Motor neuron (in vitro differentiated cells): ENCODE measurements around the gene SUN1. TPM values are rescaled to one million over a fixed set of nuclear protein-coding genes. Genes with fewer than 3 reads are reported as not detected.

Experiments used
- ATAC-seq, 8 experiments: fragments of 200-7000 bp; cut with Tn5 transposase; replicated peaks in 6 of 8; 2 replicates each; pipeline ENCODE4 v1.8.0; 2021; ENCODE audit warnings: mild to moderate bottlenecking in 8 of 8, moderate library complexity in 8 of 8
- H3K27ac ChIP-seq, 2 donors: fragments of 250-450 bp; sonication (Bioruptor Pico); 2 replicates each; pipeline ENCODE4 v1.9.0; 2021; ENCODE audit warnings: antibody characterized with exemption in 2 of 2, mild to moderate bottlenecking in 2 of 2, moderate library complexity in 1 of 2
- H3K4me1 ChIP-seq, 2 donors: fragments of 250-450 bp; sonication (Bioruptor Pico); replicated peaks in 1 of 2; 2 replicates each; pipeline ENCODE4 v1.6.1; 2021; ENCODE audit warnings: antibody characterized with exemption in 2 of 2, mild to moderate bottlenecking in 2 of 2, moderate library complexity in 1 of 2
- H3K4me3 ChIP-seq, 5 donors: fragments of 250-450 bp; sonication (Bioruptor Pico); 2 replicates each; pipeline ENCODE4 v1.9.0; 2021; ENCODE audit warnings: antibody characterized with exemption in 5 of 5, mild to moderate bottlenecking in 5 of 5, moderate library complexity in 4 of 5
- WGBS, 10 experiments: fragments of 450-650 bp; shearing (Covaris generic); methylation state at CpG; one replicate each; pipeline ENCODE4 v1.0.0; 2022; 5-methylcytosine and 5-hydroxymethylcytosine counted together
- in situ Hi-C, 9 experiments: fragments of 400-800 bp; cut with MboI; loops; one replicate each; pipeline ENCODE4 v1.15.0; 2021; ENCODE audit warnings: low sequenced_read_pairs in 9 of 9, low pct_unique_long_range_greater_than_20kb in 2 of 9; ENCODE audit not compliant: unreplicated experiment in 9 of 9
- total RNA-seq, 8 experiments: library from RNA; unstranded; fragments of 300-600 nt; gene quantifications; 2 replicates each; pipeline versions ENCODE4 v1.2.3 to v1.2.4, GENCODE V29; 2022

SUN1 gene
- total RNA-seq, 8 experiments from 2014 or later = 30.8 to 102 (median 53.0) TPM

GRCh38 chr7:889025-889390, 56.7 kb downstream of the SUN1 start:
- WGBS, 10 experiments = 97 to 100% (median 100%) methylated on average over 2 to 7 of the region's 15 CpGs; no CpG with 5 or more reads in 7 of the 10 experiments
- H3K4me1 ChIP-seq = no peaks in the 10 kb centered on the region
- no peak for ATAC-seq

GRCh38 chr7:889391-889790, 57.1 kb downstream of the SUN1 start:
- in situ Hi-C loops = no loop called here
- whole genome bisulfite sequencing, 10 experiments = 80 to 100% (median 100%) methylated on average over 1 to 3 of the region's 18 CpGs; no CpG with 5 or more reads in 7 of the 10 experiments
- Histone ChIP-seq H3K4me1 (no peaks in the 10 kb centered on the region), H3K27ac (no peak overlapping the region), H3K4me3 (no peak overlapping the region)
- ATAC-seq = no peak

More at GRCh38 chr7:889025-889390, 56.7 kb downstream of the SUN1 start:
- Histone ChIP-seq H3K27ac (no peak overlapping the region), H3K4me3 (no peak overlapping the region)
- in situ Hi-C loops = no loop called here

- Histone ChIP-seq H3K4me3 (no peak overlapping the region), H3K4me1 (no peaks in the 10 kb centered on the region), H3K27ac (no peak overlapping the region)
- ATAC-seq = no peak
- in situ Hi-C loops = no loop called here
- 67 to 100% (median 91%) methylated on average over 1 to 13 of the region's 15 CpGs; no CpG with 5 or more reads in 4 of the 10 experiments for WGBS, 10 experiments
Measured at GRCh38 chr7:890868-891267, 58.6 kb downstream of the SUN1 start.

GRCh38 chr7:891291-891690, 59.0 kb downstream of the SUN1 start:
- Histone ChIP-seq H3K4me1 (no peaks in the 10 kb centered on the region), H3K27ac (no peak overlapping the region), H3K4me3 (no peak overlapping the region)
- ATAC-seq = no peak
- in situ Hi-C loops = no loop called here
- WGBS, 10 experiments = 90 to 96% (median 94%) methylated on average over 2 to 13 of the region's 29 CpGs; no CpG with 5 or more reads in 6 of the 10 experiments

- no peak for ATAC-seq
- Histone ChIP-seq H3K4me3 (no peak overlapping the region), H3K27ac (no peak overlapping the region), H3K4me1 (no peaks in the 10 kb centered on the region)
- 94 to 100% (median 95%) methylated on average over 1 to 16 of the region's 20 CpGs; no CpG with 5 or more reads in 7 of the 10 experiments for WGBS, 10 experiments
- in situ Hi-C loops = no loop called here
Measured at GRCh38 chr7:891805-892204, 59.5 kb downstream of the SUN1 start.

GRCh38 chr7:892648-893593, 60.6 kb downstream of the SUN1 start:
- in situ Hi-C loops = no loop called here
- 93% methylated on average over 3 of the region's 48 CpGs; no CpG with 5 or more reads in 9 of the 10 experiments for WGBS, 10 experiments
- Histone ChIP-seq H3K27ac (no peak overlapping the region), H3K4me1 (peaks cover 0 to 4% of the 10 kb centered on the region in 2 donors), H3K4me3 (no peak overlapping the region)
- ATAC-seq = peak in 1 of 8 experiments; percentile 5

GRCh38 chr7:893686-894085, 61.4 kb downstream of the SUN1 start:
- in situ Hi-C loops = no loop called here
- no peak overlapping the region for H3K4me3 ChIP-seq
- 90 to 100% methylated on average over 1 to 7 of the region's 19 CpGs; no CpG with 5 or more reads in 8 of the 10 experiments for WGBS, 10 experiments

GRCh38 chr7:894164-894867, 62.0 kb downstream of the SUN1 start:
- no peak for ATAC-seq
- in situ Hi-C loops = no loop called here
- Histone ChIP-seq H3K4me1 (peaks cover 0 to 8% of the 10 kb centered on the region in 2 donors), H3K4me3 (no peak overlapping the region), H3K27ac (no peak overlapping the region)
- 93 to 100% (median 100%) methylated on average over 1 to 4 of the region's 40 CpGs; no CpG with 5 or more reads in 4 of the 10 experiments for WGBS, 10 experiments

More at GRCh38 chr7:893686-894085, 61.4 kb downstream of the SUN1 start:
- ATAC-seq = no peak
- Histone ChIP-seq H3K27ac (no peak overlapping the region), H3K4me1 (peaks cover 0 to 6% of the 10 kb centered on the region in 2 donors)

- Histone ChIP-seq H3K27ac (no peak overlapping the region), H3K4me1 (peaks cover 0 to 9% of the 10 kb centered on the region in 2 donors), H3K4me3 (no peak overlapping the region)
- in situ Hi-C loops = no loop called here
- 80 to 100% (median 92%) methylated on average over 1 to 2 of the region's 21 CpGs; no CpG with 5 or more reads in 7 of the 10 experiments for WGBS, 10 experiments
- no peak for ATAC-seq
Measured at GRCh38 chr7:894927-895450, 62.7 kb downstream of the SUN1 start.

- 96 to 100% (median 96%) methylated on average over 5 to 17 of the region's 52 CpGs; no CpG with 5 or more reads in 7 of the 10 experiments for WGBS, 10 experiments
- ATAC-seq = no peak
- Histone ChIP-seq H3K4me3 (no peak overlapping the region), H3K27ac (no peak overlapping the region), H3K4me1 (peaks cover 0 to 9% of the 10 kb centered on the region in 2 donors)
- in situ Hi-C loops = no loop called here
Measured at GRCh38 chr7:895451-896052, 63.3 kb downstream of the SUN1 start.

GRCh38 chr7:896346-897075, 64.2 kb downstream of the SUN1 start:
- H3K4me3 ChIP-seq = no peak overlapping the region
- WGBS, 10 experiments = 86 to 100% (median 93%) methylated on average over 1 to 17 of the region's 42 CpGs; no CpG with 5 or more reads in 1 of the 10 experiments
- in situ Hi-C loops = no loop called here
- peaks cover 3 to 17% of the 10 kb centered on the region in 2 donors for H3K4me1 ChIP-seq
- no peak for ATAC-seq
- no peak overlapping the region for H3K27ac ChIP-seq

- Histone ChIP-seq H3K27ac (no peak overlapping the region), H3K4me3 (no peak overlapping the region), H3K4me1 (peaks cover 3 to 20% of the 10 kb centered on the region in 2 donors)
- 60 to 100% (median 98%) methylated on average over 1 to 4 of the region's 14 CpGs; no CpG with 5 or more reads in 6 of the 10 experiments for WGBS, 10 experiments
- in situ Hi-C loops = no loop called here
- ATAC-seq = no peak
Measured at GRCh38 chr7:897086-897485, 64.8 kb downstream of the SUN1 start.
